Measurements from ENCODE around the gene SRSF11.

DNA sequence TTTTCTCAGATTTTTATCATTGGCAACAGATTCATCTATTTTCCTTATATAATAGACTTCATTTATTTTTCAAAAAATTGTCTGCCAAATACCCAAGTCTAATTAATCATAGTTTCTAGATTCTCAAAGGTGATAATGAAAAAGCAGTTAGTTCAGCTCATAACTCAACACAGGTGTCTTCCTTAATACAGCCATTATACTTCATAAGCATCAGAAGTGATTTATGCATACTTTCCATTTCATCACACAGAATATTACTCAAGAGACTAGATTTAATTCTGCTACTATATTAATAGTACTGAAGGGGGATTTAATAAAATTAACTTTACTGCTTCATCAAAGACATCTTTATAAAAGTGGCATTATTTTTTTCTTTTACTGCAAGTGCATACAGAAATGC is 18.8 kb downstream of the SRSF11 start:
- TF ChIP-seq, protein P1, sequence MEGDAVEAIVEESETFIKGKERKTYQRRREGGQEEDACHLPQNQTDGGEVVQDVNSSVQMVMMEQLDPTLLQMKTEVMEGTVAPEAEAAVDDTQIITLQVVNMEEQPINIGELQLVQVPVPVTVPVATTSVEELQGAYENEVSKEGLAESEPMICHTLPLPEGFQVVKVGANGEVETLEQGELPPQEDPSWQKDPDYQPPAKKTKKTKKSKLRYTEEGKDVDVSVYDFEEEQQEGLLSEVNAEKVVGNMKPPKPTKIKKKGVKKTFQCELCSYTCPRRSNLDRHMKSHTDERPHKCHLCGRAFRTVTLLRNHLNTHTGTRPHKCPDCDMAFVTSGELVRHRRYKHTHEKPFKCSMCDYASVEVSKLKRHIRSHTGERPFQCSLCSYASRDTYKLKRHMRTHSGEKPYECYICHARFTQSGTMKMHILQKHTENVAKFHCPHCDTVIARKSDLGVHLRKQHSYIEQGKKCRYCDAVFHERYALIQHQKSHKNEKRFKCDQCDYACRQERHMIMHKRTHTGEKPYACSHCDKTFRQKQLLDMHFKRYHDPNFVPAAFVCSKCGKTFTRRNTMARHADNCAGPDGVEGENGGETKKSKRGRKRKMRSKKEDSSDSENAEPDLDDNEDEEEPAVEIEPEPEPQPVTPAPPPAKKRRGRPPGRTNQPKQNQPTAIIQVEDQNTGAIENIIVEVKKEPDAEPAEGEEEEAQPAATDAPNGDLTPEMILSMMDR (conservative IDR thresholded peaks at IDR 0.05; ENCODE audit: low read depth, low read length): no peak
- TF ChIP-seq POLR2A (IDR thresholded peaks at IDR 0.05; ENCODE audit: low read depth, low read length) (no peak), NFE2L2 (IDR thresholded peaks at IDR 0.05; ENCODE audit: low read depth, low read length) (no peak), SMC3 (IDR thresholded peaks at IDR 0.05; ENCODE audit: low read depth, low read length) (no peak), RAD21 (IDR thresholded peaks at IDR 0.05; ENCODE audit: low read length) (no peak), MAFK (IDR thresholded peaks at IDR 0.05; ENCODE audit: low read depth, low read length) (no peak), MXI1 (IDR thresholded peaks at IDR 0.05; ENCODE audit: borderline replicate concordance, low read depth, low read length) (no peak), CEBPB (IDR thresholded peaks at IDR 0.05; ENCODE audit: low read depth, low read length) (no peak), RCOR1 (IDR thresholded peaks at IDR 0.05; ENCODE audit: insufficient replicate concordance, low read length) (no peak)
- TF ChIP-seq, protein P2, sequence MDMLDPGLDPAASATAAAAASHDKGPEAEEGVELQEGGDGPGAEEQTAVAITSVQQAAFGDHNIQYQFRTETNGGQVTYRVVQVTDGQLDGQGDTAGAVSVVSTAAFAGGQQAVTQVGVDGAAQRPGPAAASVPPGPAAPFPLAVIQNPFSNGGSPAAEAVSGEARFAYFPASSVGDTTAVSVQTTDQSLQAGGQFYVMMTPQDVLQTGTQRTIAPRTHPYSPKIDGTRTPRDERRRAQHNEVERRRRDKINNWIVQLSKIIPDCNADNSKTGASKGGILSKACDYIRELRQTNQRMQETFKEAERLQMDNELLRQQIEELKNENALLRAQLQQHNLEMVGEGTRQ (IDR thresholded peaks at IDR 0.05; ENCODE audit: low read depth, low read length): no peak
